Measurements from ENCODE around the gene NIN.
"Not testable (repeated sequence)": the region's sequence is repeated elsewhere in the genome, so short reads cannot be mapped to it uniquely, and the experiment has no call there.

Gene NIN

GRCh38 chr14:50694260-50694659 lies 136.7 kb downstream of the NIN start:
- DNase-seq: not testable (repeated sequence)

GRCh38 chr14:50688875-50689274 lies 142.1 kb downstream of the NIN start:
- DNase-seq: no peak

- DNase-seq: no peak
Measured at GRCh38 chr14:50679674-50680073, 151.3 kb downstream of the NIN start.

GRCh38 chr14:50678163-50678562 lies 152.8 kb downstream of the NIN start:
- no peak for DNase-seq

- DNase-seq: no peak
Measured at GRCh38 chr14:50677527-50678063, 153.4 kb downstream of the NIN start.

- DNase-seq: no peak
Measured at GRCh38 chr14:50676814-50677516, 154.0 kb downstream of the NIN start.

- no peak for DNase-seq
Measured at GRCh38 chr14:50675597-50675996, 155.4 kb downstream of the NIN start.

- no peak for DNase-seq
Measured at GRCh38 chr14:50670866-50671256, 160.1 kb downstream of the NIN start.

GRCh38 chr14:50670196-50670865 lies 160.6 kb downstream of the NIN start:
- no peak for DNase-seq
